AML-193 (cell line): Measurements from ENCODE around the gene TACR1.

Experiments
- DNase-seq, 2 experiments: peaks; one replicate each; lab custom pipeline; 2025; lab: John Stamatoyannopoulos, UW

Gene TACR1

GRCh38 chr2:75018162-75018561 is 181.2 kb downstream of the TACR1 start:
- no peak for DNase-seq

GRCh38 chr2:75012080-75012479 is 187.2 kb downstream of the TACR1 start:
- no peak for DNase-seq

- no peak for DNase-seq
These were observed 188.7 kb downstream of the TACR1 start for GRCh38 chr2:75010571-75010970.

GRCh38 chr2:75007819-75008218 is 191.5 kb downstream of the TACR1 start:
- no peak for DNase-seq

GRCh38 chr2:75007061-75007460 is 192.3 kb downstream of the TACR1 start:
- DNase-seq = no peak

GRCh38 chr2:75006041-75006440 is 193.3 kb downstream of the TACR1 start:
- DNase-seq = no peak

- DNase-seq = no peak
These were observed 195.5 kb downstream of the TACR1 start for GRCh38 chr2:75003773-75004172.

- DNase-seq = no peak
These were observed 196.0 kb downstream of the TACR1 start for GRCh38 chr2:75003276-75003675.

- no peak for DNase-seq
These were observed 197.3 kb downstream of the TACR1 start for GRCh38 chr2:75002007-75002406.

- no peak for DNase-seq
These were observed 199.9 kb downstream of the TACR1 start for GRCh38 chr2:74999468-74999867.
